Body of pancreas (tissue), 4 donors: Measurements from ENCODE around the gene ST3GAL5. TPM values are rescaled to one million over a fixed set of nuclear protein-coding genes. Genes with fewer than 3 reads are reported as not detected.

Experiments
- ATAC-seq: fragments of 150-250 bp; one replicate; pipeline ENCODE4 v1.9.1; 2016
- DNase-seq, 4 donors: peaks; one replicate each; pipeline ENCODE4 v3.0.0-alpha.2; 2019
- H3K27ac ChIP-seq, 4 donors: fragments of 200-600 bp; sonication (generic); 1 replicate in 3 of 4; 2 replicates in 1 of 4; pipeline versions ENCODE4 v1.5.1 to v1.6.1; 2016 to 2019; ENCODE audit warnings: mild to moderate bottlenecking in 1 of 4, mixed read lengths in 1 of 4, moderate library complexity in 1 of 4
- H3K27me3 ChIP-seq, 2 donors: fragments of 200-600 bp; sonication (generic); one replicate each; pipeline ENCODE4 v1.6.0; 2016; ENCODE audit warnings: mild to moderate bottlenecking in 1 of 2
- H3K36me3 ChIP-seq, 2 donors: fragments of 200-600 bp; sonication (generic); replicated peaks in 1 of 2; 2 replicates each; pipeline ENCODE4 v1.5.1; 2016; ENCODE audit warnings: low read depth in 2 of 2; ENCODE audit not compliant: insufficient read depth in 1 of 2
- H3K4me1 ChIP-seq: fragments of 200-600 bp; sonication (generic); one replicate; pipeline ENCODE4 v1.6.0; 2016
- H3K4me3 ChIP-seq, 2 donors: fragments of 200-600 bp; sonication (generic); 1 replicate in 1 of 2; 2 replicates in 1 of 2; pipeline ENCODE4 v1.5.1; 2016 to 2019
- H3K9me3 ChIP-seq, 3 donors: fragments of 200-600 bp; sonication (generic); 1 replicate in 2 of 3; 2 replicates in 1 of 3; pipeline ENCODE4 v1.5.1; 2016
- POLR2A ChIP-seq, 3 donors: fragments of 450-650 bp; IDR thresholded peaks; one replicate each; pipeline ENCODE4 v1.6.1; 2016; ENCODE audit warnings: antibody characterized with exemption in 3 of 3, mild to moderate bottlenecking in 2 of 3
- WGBS, 2 donors: methylation state at CpG; one replicate each; pipeline ENCODE4 v1.1.5; 2017; 5-methylcytosine and 5-hydroxymethylcytosine counted together
- intact Hi-C: fragments of 100-400 bp; cut with DNase I; formaldehyde crosslinking; loops from one replicate; pipeline ENCODE4 v1.15.1; 2023
- total RNA-seq, 2 donors: library from RNA; depleted of rRNA; stranded (reverse); fragments of >200 nt; gene quantifications; one replicate each; pipeline ENCODE4 v1.1.0, GENCODE V29; 2016
- TF ChIP-seq, protein P1 (sequence below), 7 experiments: fragments of 450-650 bp in 4 of 7; fragments of 200-600 bp in 3 of 7; sonication (generic) in 3 of 7; IDR thresholded peaks; one replicate each; pipeline ENCODE4 v1.5.1; 2016 to 2019; ENCODE audit warnings: antibody characterized with exemption in 7 of 7

Gene ST3GAL5
- total RNA-seq, 2 donors from 2014 or later, result 8.6 to 18.8 TPM

DNA sequence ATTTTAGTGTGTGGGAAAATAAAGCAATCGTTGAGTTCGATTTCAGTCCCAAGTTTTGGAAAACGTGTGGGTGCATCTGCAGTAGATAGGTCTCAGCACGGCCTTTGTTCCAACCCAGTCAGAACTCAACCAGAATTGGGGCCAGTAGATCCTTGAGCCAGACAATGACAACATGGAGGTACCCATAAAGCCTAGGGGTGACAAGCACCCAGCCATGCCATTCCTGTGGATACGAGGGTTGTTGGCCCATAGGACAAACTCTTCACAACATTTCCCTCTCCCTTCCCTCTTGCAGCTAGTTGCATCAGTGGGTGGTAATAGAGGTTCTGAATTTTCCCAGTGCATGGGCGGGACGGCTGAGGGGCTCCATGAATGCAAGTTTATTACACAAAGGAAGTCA lies 60.1 kb downstream of the ST3GAL5 start:
- no peak for ATAC-seq
- Histone ChIP-seq H3K27me3 (no peaks in the 10 kb centered on the region), H3K4me3 (no peak overlapping the region), H3K36me3 (no peaks in the 10 kb centered on the region), H3K9me3 (no peaks in the 10 kb centered on the region), H3K4me1 (peaks cover 4% of the 10 kb centered on the region), H3K27ac (no peak overlapping the region)
- intact Hi-C loops, result loop anchor here (2.0 kb wide), 1 partner anchor 252 kb away; no protein-coding TSS in a partner anchor
- TF ChIP-seq, protein P1, sequence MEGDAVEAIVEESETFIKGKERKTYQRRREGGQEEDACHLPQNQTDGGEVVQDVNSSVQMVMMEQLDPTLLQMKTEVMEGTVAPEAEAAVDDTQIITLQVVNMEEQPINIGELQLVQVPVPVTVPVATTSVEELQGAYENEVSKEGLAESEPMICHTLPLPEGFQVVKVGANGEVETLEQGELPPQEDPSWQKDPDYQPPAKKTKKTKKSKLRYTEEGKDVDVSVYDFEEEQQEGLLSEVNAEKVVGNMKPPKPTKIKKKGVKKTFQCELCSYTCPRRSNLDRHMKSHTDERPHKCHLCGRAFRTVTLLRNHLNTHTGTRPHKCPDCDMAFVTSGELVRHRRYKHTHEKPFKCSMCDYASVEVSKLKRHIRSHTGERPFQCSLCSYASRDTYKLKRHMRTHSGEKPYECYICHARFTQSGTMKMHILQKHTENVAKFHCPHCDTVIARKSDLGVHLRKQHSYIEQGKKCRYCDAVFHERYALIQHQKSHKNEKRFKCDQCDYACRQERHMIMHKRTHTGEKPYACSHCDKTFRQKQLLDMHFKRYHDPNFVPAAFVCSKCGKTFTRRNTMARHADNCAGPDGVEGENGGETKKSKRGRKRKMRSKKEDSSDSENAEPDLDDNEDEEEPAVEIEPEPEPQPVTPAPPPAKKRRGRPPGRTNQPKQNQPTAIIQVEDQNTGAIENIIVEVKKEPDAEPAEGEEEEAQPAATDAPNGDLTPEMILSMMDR (IDR thresholded peaks at IDR 0.05), result no peak
- no peak for TF ChIP-seq POLR2A (IDR thresholded peaks at IDR 0.05)
- WGBS, 2 donors, result 71 to 72% methylated on average over 6 to 7 of the region's 7 CpGs
- no peak for DNase-seq

DNA sequence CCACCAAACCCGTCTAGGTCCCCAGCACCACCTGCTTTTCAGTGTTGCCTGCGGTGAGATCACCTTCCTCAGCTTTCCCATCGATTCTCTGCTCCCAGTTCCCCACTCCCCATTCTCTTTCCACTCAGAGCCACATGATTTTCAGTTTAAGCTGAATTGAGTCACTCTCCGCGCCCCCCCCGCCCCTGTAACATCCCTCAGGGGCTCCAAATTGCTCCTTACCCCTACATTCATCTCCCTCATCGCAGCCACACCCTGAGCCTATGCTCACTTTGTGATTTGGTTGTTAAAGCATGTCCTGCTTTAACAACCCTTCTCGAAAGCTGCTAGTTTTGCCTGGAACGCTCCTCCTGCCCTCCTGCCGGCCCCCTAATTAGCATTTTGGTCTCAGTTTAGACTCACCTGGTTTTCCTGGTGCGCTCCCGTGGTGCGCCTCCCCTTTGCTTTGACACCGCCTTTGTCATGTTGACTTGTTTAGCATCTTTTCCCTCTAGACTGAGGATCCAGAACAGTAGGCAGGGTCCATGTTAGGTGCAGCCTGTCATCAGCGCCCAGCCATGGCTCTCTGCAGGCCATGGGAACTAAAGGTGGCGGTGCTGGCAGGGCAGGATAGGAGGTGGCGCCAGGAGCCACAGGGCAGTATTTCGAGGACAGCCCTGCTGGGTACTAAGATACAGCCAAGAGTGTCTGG lies 60.8 kb downstream of the ST3GAL5 start:
- H3K27me3 ChIP-seq, result no peaks in the 10 kb centered on the region
- no peak for ATAC-seq
- no peak for DNase-seq
- H3K4me1 ChIP-seq, result peaks cover 4% of the 10 kb centered on the region
- intact Hi-C loops, result loop anchor here (2.0 kb wide), 1 partner anchor 253 kb away; no protein-coding TSS in a partner anchor
- no peak overlapping the region for H3K4me3 ChIP-seq
- no peaks in the 10 kb centered on the region for H3K9me3 ChIP-seq
- TF ChIP-seq, protein P1 (IDR thresholded peaks at IDR 0.05), result no peak
- TF ChIP-seq POLR2A (IDR thresholded peaks at IDR 0.05), result no peak
- H3K36me3 ChIP-seq, result no peaks in the 10 kb centered on the region
- WGBS, 2 donors, result 65 to 66% methylated on average over 18 of the region's 18 CpGs
- no peak overlapping the region for H3K27ac ChIP-seq

DNA sequence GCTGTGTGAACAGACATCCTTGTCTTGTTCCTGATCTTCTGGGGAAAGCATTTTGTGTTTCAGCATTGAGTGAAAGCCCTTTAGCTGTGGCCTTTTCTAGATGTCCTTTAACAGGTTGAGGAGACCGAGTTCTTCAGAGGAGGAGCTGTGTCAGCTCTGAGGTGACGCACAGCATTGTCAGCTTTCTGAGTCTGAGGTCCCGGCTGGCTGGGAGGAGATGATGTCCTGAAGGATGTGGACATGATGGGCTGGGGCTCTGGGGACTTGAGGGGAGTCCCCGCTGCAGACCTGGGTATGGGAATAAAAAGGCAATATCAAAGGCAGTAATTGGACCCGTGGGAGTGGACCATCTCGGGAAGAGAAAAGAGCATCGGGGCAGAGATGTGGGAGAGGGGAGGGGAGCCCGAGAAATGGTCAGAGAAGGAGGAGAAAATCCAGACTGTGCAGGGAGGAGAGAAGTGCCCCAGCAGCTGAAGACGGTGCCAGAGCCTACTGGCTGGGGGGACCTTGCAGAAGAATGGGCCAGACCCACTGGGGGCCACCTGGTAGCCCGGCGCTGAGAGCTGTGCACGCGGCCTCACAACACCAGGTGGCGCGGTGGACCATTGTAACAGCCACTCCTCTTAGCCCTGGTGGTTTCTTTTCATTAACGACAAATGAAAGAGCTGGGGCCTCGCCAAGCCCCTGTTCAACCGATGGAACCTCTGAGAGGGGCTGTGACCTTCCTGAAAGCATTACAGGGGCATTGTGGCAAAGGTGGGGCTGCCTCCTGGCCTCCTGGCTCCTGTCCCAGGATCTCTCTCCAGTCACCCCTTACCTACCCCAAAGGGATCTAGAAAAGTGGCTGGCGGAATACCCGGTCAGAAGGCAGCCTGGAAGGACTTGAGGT lies 61.6 kb downstream of the ST3GAL5 start:
- Histone ChIP-seq H3K4me3 (no peak overlapping the region), H3K36me3 (no peaks in the 10 kb centered on the region), H3K27ac (no peak overlapping the region), H3K4me1 (peaks cover 4% of the 10 kb centered on the region), H3K9me3 (no peaks in the 10 kb centered on the region), H3K27me3 (no peaks in the 10 kb centered on the region)
- WGBS, 2 donors, result 15 to 23% methylated on average over 15 to 20 of the region's 20 CpGs
- peak; percentile 89 for ATAC-seq
- DNase-seq, result peak; percentile 75 to 86 (median 77)
- TF ChIP-seq, protein P1 (IDR thresholded peaks at IDR 0.05), result peak; percentile 84 to 96 (median 93)
- TF ChIP-seq POLR2A (IDR thresholded peaks at IDR 0.05), result no peak
- intact Hi-C loops, result no loop called here

DNA sequence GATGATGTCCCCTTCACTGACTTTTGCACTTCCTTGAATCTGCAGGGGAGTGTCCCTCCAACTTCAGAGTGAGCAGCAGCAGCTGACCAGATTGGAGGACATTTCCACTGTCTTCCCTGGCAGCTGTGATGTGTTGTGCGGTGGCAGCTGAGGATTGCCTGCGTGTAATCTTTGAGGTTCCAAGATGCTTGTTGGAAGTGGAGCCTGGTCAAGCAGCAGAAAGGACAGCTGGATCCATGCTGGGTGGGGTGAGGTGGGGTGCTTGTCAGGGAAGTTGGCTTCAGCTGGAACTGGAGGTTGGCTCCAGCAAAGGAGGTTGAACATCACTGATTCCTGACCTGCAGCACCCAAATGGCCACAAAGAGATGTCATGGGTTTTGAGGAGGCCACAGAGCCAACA lies 64.8 kb downstream of the ST3GAL5 start:
- TF ChIP-seq, protein P1 (IDR thresholded peaks at IDR 0.05), result no peak
- no peak for TF ChIP-seq POLR2A (IDR thresholded peaks at IDR 0.05)
- Histone ChIP-seq H3K4me3 (no peak overlapping the region), H3K27ac (no peak overlapping the region), H3K4me1 (peaks cover 4% of the 10 kb centered on the region), H3K9me3 (no peaks in the 10 kb centered on the region), H3K27me3 (no peaks in the 10 kb centered on the region), H3K36me3 (no peaks in the 10 kb centered on the region)
- no peak for DNase-seq
- intact Hi-C loops, result no loop called here
- ATAC-seq, result no peak
- WGBS, 2 donors, result 76 to 100% methylated on average over 1 to 2 of the region's 2 CpGs
